ENCODE measurements around the gene B3GALT5.
"Not testable (repeated sequence)": the region's sequence is repeated elsewhere in the genome, so short reads cannot be mapped to it uniquely, and the experiment has no call there.

B3GALT5 gene

DNA sequence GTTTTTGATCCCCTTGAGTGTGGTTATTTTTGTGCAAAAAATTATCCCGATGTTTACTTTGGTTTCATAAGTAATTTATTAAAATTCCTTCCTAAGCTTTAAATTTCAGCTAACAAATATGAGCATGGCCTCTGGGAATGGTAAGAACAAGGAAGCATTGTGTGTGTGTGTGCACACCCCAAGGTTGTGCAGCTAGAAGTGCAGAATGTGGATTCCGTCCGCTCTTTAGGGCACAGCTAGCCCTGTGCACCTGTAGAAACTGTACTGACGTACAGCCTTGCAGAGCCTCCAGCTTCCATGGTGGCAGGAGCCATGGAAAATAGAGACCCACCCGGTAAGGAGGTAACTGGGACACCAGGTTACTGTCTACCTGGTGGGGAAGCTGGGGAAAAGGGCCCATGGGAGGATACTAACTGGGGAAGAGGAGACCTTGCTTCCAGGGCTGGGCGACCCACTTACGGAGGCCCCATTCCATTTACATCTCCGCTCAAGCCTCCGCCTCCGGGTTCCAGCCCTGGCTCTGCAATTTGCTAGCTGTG is 54.7 kb downstream of the B3GALT5 start:
- DNase-seq (ENCODE audit: low read depth in 2 of 2), result no peak

DNA sequence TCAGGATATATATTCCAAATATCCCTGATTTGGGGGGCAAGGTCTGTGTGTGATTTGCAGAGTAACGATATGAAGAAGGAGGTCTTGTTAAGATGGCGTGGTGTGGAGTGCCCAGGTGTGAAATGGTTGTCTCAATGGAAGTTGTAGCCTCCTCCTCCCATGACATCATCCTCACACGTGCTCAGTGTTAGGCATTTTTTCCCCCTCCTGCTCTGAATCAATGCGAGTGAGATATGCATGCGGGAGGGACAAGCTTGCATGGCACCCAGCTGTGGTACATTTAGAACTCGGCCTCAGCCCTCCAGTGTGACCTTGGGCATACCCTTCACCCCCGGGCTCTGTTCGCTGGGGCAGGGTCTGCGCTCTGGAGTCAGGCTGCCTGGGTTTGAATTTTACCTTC is 55.6 kb downstream of the B3GALT5 start:
- DNase-seq (ENCODE audit: low read depth in 2 of 2), result no peak

DNA sequence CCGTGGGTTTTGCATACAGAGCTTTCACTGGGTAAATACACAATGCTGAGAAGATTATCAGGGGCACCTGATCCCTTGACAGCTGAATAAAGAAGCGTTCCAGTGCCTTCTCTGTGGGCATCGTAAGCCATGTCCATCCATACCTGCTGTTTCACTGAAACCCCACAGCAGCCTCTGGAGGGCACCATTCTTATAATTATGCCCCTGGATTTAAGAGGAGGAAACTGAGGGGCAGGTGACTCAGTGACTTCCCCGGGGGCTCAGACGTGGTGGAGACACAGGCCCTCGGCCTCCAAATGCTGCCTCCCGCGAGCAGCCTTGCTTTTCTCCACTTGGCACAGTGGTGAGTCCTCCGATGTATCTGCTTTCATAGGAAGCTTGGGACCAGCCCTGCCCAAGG is 56.7 kb downstream of the B3GALT5 start:
- no peak for DNase-seq (ENCODE audit: low read depth in 2 of 2)

DNA sequence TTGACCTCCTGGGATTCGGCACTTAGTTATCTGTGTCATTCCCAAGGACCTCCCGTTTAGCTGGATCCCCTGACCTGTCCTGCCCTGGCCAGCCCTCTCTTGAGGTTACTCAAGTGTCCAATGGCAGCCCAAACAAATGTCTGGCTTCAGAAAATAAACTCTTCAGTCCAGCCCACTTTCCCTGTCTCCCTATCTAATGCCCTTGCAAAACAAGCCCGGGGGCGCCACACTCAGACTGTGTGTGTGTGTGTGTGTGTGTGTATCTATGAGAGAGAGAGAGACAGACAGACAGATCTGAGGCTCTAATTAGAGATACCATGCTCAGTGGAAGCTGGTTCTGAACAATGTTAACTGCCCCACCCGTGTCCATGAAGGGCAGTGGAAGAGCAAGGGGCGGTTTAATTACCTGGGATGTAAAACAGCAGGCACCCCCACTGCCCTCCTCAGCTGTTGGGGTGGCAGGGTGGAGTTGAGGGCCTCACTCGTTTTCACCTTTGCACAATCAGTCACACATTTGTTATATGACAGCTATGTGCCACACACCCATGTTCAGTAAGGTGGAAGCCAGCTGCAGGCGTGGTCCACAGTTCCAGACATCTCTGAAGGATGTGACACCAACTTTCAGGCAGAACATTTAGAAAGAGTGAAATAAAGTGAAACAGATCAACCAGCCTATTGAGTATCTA is 57.4 kb downstream of the B3GALT5 start:
- DNase-seq (ENCODE audit: low read depth in 2 of 2), result no peak

DNA sequence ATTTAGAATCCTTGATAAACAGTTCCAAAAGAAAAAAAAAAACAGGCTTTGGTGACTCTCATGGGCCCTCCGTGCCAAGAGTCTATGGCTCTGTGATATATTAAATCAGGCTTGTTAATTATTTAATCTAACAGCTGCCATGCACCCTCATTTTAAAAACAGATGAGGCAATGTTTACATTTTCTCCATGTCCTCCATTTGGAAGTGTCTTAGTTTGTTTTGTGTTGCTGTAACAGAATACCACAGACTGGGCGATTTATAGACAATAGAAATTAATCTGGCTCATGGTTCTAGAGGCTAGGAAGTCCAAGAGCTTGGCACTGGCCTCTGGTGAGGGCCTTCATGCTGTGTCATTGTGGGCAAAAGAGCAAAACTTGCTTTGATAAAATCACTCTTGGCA is 58.0 kb downstream of the B3GALT5 start:
- DNase-seq (ENCODE audit: low read depth in 2 of 2), result no peak

- no peak for DNase-seq (ENCODE audit: low read depth in 2 of 2)
These were observed 59.2 kb downstream of the B3GALT5 start for GRCh38 chr21:39671986-39672385.

- DNase-seq (ENCODE audit: low read depth in 2 of 2), result no peak
These were observed 60.4 kb downstream of the B3GALT5 start for GRCh38 chr21:39673163-39673562.

GRCh38 chr21:39673736-39674135 is 61.0 kb downstream of the B3GALT5 start:
- DNase-seq (ENCODE audit: low read depth in 2 of 2), result no peak

GRCh38 chr21:39674801-39675200 is 62.1 kb downstream of the B3GALT5 start:
- no peak for DNase-seq (ENCODE audit: low read depth in 2 of 2)

- no peak for DNase-seq (ENCODE audit: low read depth in 2 of 2)
These were observed 62.9 kb downstream of the B3GALT5 start for GRCh38 chr21:39675590-39675989.

- DNase-seq (ENCODE audit: low read depth in 2 of 2), result no peak
These were observed 63.4 kb downstream of the B3GALT5 start for GRCh38 chr21:39675993-39676661.

DNA sequence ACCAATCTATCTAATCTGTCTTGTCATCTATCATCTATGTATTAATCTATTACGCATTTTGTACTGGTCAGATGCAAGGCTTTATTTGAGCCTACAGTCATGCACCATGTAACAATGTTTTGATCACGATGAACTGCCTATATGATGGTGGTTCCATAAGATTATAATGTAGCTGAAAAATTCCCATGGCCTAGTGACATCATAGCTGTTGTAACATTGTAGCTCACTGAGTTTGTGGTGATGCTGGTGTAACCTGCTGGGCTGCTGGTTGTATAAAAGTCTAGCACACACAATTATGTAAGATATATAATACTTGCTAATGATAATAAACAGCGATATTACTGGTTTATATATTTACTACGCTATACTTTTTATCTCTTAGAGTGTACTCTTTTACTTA is 67.5 kb downstream of the B3GALT5 start:
- no peak for DNase-seq (ENCODE audit: low read depth in 2 of 2)

DNA sequence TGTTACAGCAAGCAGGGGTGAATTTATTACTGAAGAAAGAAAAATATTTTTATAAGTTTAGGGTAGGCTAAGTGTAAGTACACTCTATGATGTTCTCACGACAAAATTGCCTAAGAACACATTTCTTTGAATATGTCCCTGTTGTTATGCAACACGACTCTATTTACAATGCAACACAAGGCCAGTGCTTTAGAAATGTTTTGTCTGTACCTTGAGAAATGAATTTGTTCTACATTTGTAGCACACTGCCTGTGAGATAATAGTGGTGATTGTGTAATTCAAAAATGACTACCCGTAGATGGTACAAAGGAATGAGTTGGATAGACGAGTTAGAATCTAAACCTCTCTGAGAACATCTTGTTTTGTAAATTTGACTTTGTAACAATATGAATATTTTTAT is 68.5 kb downstream of the B3GALT5 start:
- DNase-seq (ENCODE audit: low read depth in 2 of 2), result no peak

- no peak for DNase-seq (ENCODE audit: low read depth in 2 of 2)
These were observed 69.1 kb downstream of the B3GALT5 start for GRCh38 chr21:39681845-39682244.

DNA sequence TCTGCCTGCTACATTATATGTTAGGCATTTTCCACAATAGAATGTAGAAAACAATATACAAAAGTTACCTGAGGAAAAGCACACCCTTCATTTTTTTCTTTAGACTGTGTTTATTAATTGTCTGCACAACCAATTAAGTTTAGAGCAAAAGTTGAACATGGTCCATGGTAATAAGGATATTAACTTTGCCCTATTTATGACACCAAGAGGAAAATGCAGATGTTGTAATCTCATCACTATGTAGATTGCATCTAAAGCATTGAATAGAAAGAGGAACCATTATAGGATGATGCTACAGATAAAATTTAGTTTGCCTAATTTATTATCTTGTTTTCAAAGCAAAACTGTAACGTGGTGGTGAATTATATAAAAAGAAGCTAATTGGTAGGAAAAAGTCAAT is 72.5 kb downstream of the B3GALT5 start:
- no peak for DNase-seq (ENCODE audit: low read depth in 2 of 2)

GRCh38 chr21:39685991-39686390 is 73.3 kb downstream of the B3GALT5 start:
- no peak for DNase-seq (ENCODE audit: low read depth in 2 of 2)

DNA sequence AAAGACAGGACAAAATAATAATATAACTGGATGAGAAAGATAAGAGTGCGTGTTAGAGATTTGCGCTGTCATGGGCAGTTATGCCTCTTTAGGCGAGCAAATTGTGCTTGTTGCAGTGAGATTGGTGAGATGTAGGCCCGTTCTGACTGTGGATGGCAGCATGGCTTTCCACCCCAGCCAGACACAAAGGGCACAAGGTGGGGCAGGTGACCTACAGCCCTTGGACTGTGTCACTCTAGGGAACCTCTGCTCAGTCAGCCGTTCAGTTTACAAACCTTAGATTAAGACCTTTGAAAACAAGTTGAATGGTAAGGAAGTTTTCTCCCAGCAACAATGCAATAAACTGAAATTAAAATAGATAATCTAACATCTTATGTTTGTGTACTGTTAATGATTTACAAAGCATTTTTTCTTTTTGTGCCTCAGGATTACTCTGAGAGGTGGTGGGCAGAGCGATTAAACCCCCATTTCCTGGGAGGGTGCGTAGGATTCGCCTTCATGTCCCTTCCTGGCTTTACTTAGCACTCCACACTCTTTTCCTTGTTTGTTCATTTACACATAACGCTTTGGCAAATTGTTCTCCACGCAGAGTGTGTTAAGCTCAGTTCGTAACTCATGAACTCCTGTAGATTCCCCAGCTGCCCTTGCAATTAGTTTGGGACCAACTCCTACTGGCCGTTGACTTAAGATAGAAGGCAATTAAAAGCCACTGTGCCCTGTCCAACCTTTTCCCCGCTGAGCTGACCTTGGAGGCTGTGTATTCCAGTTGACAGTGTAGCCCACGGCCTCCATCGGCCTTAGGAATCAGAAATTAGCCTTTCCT is 74.1 kb downstream of the B3GALT5 start:
- DNase-seq (ENCODE audit: low read depth in 2 of 2), result no peak

DNA sequence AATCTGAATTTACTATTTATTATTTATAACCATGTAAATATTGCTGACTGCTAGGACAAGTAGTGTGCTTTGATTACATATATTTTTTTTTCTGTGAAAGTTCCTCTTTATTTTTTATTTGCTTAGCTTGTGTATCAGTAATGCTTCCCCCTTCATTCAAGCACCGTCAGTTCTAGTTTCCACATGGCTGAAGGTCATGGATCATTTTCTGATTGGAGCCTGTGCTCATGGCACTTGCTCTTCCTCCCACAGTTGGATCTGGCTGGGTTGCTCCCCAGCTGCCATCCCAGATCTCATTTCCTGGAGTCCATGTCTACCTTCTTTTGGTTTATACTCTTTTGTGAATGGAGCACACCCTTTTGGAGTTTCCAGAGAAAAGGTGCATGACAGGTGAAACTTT is 75.3 kb downstream of the B3GALT5 start:
- no peak for DNase-seq (ENCODE audit: low read depth in 2 of 2)

DNA sequence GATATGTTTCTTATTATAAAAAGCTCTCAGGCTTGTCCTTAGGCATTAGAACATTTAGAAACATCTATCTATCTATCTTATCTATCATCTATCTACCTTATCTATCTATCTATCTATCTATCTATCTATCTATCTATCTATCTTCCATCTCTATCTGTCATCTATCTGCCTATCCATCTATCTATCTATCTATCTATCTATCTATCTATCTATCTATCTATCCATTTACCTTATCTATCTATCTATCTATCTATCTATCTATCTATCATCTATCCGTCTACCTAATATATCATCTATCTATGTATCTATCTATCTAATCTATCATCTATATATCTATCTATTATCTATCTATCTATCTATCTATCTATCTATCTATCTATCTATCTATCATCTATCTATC is 77.1 kb downstream of the B3GALT5 start:
- not testable (repeated sequence) for DNase-seq (ENCODE audit: low read depth in 2 of 2)

DNA sequence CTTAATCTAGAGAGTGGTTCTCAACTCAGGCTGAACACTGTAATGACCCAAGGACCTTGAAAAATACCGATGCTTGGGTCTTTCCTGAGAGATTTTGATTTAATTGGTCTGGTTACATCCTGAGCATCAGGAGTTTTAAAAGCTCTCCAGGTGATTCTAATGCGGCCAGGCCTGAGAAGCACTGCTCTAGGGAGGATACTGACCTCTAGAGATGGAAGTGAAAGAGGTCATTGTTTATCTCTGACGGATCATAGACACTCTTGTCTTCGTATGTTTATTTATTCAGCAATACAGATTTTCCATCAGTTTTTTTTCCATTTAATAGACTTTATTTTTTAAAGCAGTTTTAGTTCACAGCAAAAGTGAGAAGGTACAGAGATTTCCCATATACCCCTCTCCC is 77.7 kb downstream of the B3GALT5 start:
- no peak for DNase-seq (ENCODE audit: low read depth in 2 of 2)

DNA sequence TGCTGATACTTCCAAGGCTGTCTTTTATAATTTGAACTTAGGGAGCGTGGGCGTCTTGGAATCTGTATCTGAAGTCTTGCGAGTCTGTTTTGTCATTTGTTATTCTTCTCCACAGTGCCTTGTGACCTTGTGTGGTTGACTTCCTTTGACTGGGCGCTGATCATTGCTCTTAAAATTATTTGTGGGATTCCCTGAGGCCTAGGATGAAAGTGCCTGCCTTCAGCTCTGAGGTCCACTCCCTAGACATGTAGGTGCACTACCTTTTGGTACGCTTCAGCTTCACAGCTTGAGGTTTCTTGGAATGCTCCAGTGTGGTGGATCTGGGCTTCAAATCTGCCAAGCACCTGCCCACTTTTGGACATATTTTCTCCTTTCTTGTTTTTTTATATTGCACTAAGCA is 82.0 kb downstream of the B3GALT5 start:
- DNase-seq (ENCODE audit: low read depth in 2 of 2), result no peak

- no peak for DNase-seq (ENCODE audit: low read depth in 2 of 2)
These were observed 83.5 kb downstream of the B3GALT5 start for GRCh38 chr21:39696196-39696595.

GRCh38 chr21:39696618-39697017 is 83.9 kb downstream of the B3GALT5 start:
- DNase-seq (ENCODE audit: low read depth in 2 of 2), result no peak
